ENCODE measurements around the gene BEX4.

DNA sequence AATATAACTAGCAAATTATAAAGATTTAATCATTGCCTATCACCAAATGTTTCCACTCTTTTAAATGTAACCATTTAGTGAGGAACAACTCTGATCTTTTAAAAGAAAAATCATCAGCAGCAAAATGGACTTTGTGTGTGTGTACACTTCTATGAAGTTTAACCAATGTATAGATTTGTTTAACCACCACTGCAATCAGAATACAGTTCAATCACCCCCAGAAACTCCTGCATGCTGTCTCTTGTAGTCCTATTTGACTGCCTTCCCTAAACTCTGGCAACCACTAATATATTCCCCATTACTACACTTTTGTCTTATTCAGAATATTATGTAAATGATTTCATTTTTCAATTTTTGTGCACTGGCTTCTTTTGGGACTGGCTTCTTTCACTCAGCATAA is 41.7 kb downstream of the BEX4 start:
- no peak for TF ChIP-seq CTCF (conservative IDR thresholded peaks at IDR 0.05; ENCODE audit: low read length)
- no peak for TF ChIP-seq EZH2phosphoT487 (IDR thresholded peaks at IDR 0.05; ENCODE audit: borderline replicate concordance, low read depth, low read length)

Data from OCI-LY7 (cell line).